ENCODE data around the gene STAT5B.
"Not testable (repeated sequence)": the region's sequence is repeated elsewhere in the genome, so short reads cannot be mapped to it uniquely, and the experiment has no call there.

STAT5B gene

GRCh38 chr17:42276359-42276608, at the start of gene STAT5B:
STAT5B (minus strand) TSS chr17:42276391; CDS start chr17:42232127, 44,264 bp downstream.
- Mint-ChIP-seq H3K4me3 (peak within 1 kb of the TSS; percentile 91), H3K4me1 (peaks cover 57% of the 10 kb centered on the region), H3K9me3 (no peaks in the 10 kb centered on the region), H3K27ac (peak within 1 kb of the TSS; percentile 94), H3K36me3 (peaks cover 61% of the 10 kb centered on the region)
- ATAC-seq (peak; percentile 82), DNase-seq (ENCODE audit: low spot score in 2 of 2) (peak; percentile 70 to 82)

- Mint-ChIP-seq H3K27ac (no peak overlapping the region), H3K36me3 (peaks cover 100% of the 10 kb centered on the region), H3K4me1 (peaks cover 39% of the 10 kb centered on the region), H3K9me3 (no peaks in the 10 kb centered on the region), H3K4me3 (no peak overlapping the region)
- ATAC-seq: no peak
- DNase-seq (ENCODE audit: low spot score in 2 of 2): no peak
Observed at GRCh38 chr17:42325026-42325425, 48.8 kb upstream of the STAT5B start.

GRCh38 chr17:42323268-42323773, 47.1 kb upstream of the STAT5B start:
- no peaks in the 10 kb centered on the region for H3K9me3 Mint-ChIP-seq
- DNase-seq (ENCODE audit: low spot score in 2 of 2) (no peak), ATAC-seq (no peak)
- H3K4me3 Mint-ChIP-seq: no peak overlapping the region
- H3K36me3 Mint-ChIP-seq: peaks cover 100% of the 10 kb centered on the region
- H3K4me1 Mint-ChIP-seq: peaks cover 45% of the 10 kb centered on the region
- H3K27ac Mint-ChIP-seq: peak overlapping the region; percentile 2

GRCh38 chr17:42322382-42323267, 46.4 kb upstream of the STAT5B start:
- Mint-ChIP-seq H3K27ac (peak overlapping the region; percentile 87), H3K36me3 (peaks cover 100% of the 10 kb centered on the region), H3K9me3 (no peaks in the 10 kb centered on the region), H3K4me3 (no peak overlapping the region), H3K4me1 (peaks cover 45% of the 10 kb centered on the region)
- DNase-seq (ENCODE audit: low spot score in 2 of 2) (peak; percentile 90 to 97), ATAC-seq (peak; percentile 94)

GRCh38 chr17:42321555-42321954, 45.4 kb upstream of the STAT5B start:
- ATAC-seq (no peak), DNase-seq (ENCODE audit: low spot score in 2 of 2) (no peak)
- Mint-ChIP-seq H3K27ac (peak overlapping the region; percentile 87), H3K9me3 (no peaks in the 10 kb centered on the region), H3K4me1 (peaks cover 45% of the 10 kb centered on the region), H3K36me3 (peaks cover 100% of the 10 kb centered on the region), H3K4me3 (no peak overlapping the region)

GRCh38 chr17:42317967-42318366, 41.8 kb upstream of the STAT5B start:
- DNase-seq (ENCODE audit: low spot score in 2 of 2); H3K27ac Mint-ChIP-seq; ATAC-seq; H3K9me3 Mint-ChIP-seq; H3K4me3 Mint-ChIP-seq: not testable (repeated sequence)
- Mint-ChIP-seq H3K4me1 (peaks cover 51% of the 10 kb centered on the region), H3K36me3 (peaks cover 100% of the 10 kb centered on the region)

- ATAC-seq: no peak
- Mint-ChIP-seq H3K4me3 (no peak overlapping the region), H3K4me1 (peaks cover 51% of the 10 kb centered on the region), H3K27ac (peak overlapping the region; percentile 88), H3K9me3 (no peaks in the 10 kb centered on the region), H3K36me3 (peaks cover 100% of the 10 kb centered on the region)
- DNase-seq (ENCODE audit: low spot score in 2 of 2): no peak
Observed at GRCh38 chr17:42317266-42317845, 41.2 kb upstream of the STAT5B start.

GRCh38 chr17:42316755-42317154, 40.6 kb upstream of the STAT5B start:
- no peak for ATAC-seq

GRCh38 chr17:42315402-42316156, 39.4 kb upstream of the STAT5B start:
- Mint-ChIP-seq H3K9me3 (no peaks in the 10 kb centered on the region), H3K4me1 (peaks cover 51% of the 10 kb centered on the region), H3K27ac (peak overlapping the region; percentile 88), H3K4me3 (no peak overlapping the region), H3K36me3 (peaks cover 100% of the 10 kb centered on the region)
- DNase-seq (ENCODE audit: low spot score in 2 of 2): no peak
- no peak for ATAC-seq

More at GRCh38 chr17:42316755-42317154, 40.6 kb upstream of the STAT5B start:
- peaks cover 100% of the 10 kb centered on the region for H3K36me3 Mint-ChIP-seq
- H3K4me3 Mint-ChIP-seq: no peak overlapping the region
- no peaks in the 10 kb centered on the region for H3K9me3 Mint-ChIP-seq
- peaks cover 51% of the 10 kb centered on the region for H3K4me1 Mint-ChIP-seq
- DNase-seq (ENCODE audit: low spot score in 2 of 2): no peak
- H3K27ac Mint-ChIP-seq: peak overlapping the region; percentile 88

GRCh38 chr17:42313773-42314566, 37.8 kb upstream of the STAT5B start:
- Mint-ChIP-seq H3K4me3 (no peak overlapping the region), H3K9me3 (no peaks in the 10 kb centered on the region), H3K36me3 (peaks cover 100% of the 10 kb centered on the region), H3K4me1 (peaks cover 55% of the 10 kb centered on the region), H3K27ac (peak overlapping the region; percentile 93)
- DNase-seq (ENCODE audit: low spot score in 2 of 2) (no peak), ATAC-seq (no peak)

GRCh38 chr17:42313389-42313772, 37.2 kb upstream of the STAT5B start:
- no peak for DNase-seq (ENCODE audit: low spot score in 2 of 2)
- no peaks in the 10 kb centered on the region for H3K9me3 Mint-ChIP-seq
- H3K4me1 Mint-ChIP-seq: peaks cover 61% of the 10 kb centered on the region
- peaks cover 100% of the 10 kb centered on the region for H3K36me3 Mint-ChIP-seq
- H3K27ac Mint-ChIP-seq: peak overlapping the region; percentile 93
- no peak for ATAC-seq
- no peak overlapping the region for H3K4me3 Mint-ChIP-seq

GRCh38 chr17:42312285-42313130, 36.3 kb upstream of the STAT5B start:
- peaks cover 100% of the 10 kb centered on the region for H3K36me3 Mint-ChIP-seq
- peaks cover 61% of the 10 kb centered on the region for H3K4me1 Mint-ChIP-seq
- ATAC-seq: peak; percentile 81
- peak; percentile 67 to 82 for DNase-seq (ENCODE audit: low spot score in 2 of 2)
- H3K4me3 Mint-ChIP-seq: peak overlapping the region; percentile 38
- no peaks in the 10 kb centered on the region for H3K9me3 Mint-ChIP-seq
- H3K27ac Mint-ChIP-seq: peak overlapping the region; percentile 93

- Mint-ChIP-seq H3K27ac (peak overlapping the region; percentile 93), H3K9me3 (no peaks in the 10 kb centered on the region), H3K4me1 (peaks cover 61% of the 10 kb centered on the region), H3K4me3 (peak overlapping the region; percentile 38), H3K36me3 (peaks cover 100% of the 10 kb centered on the region)
- no peak for ATAC-seq
- no peak for DNase-seq (ENCODE audit: low spot score in 2 of 2)
Observed at GRCh38 chr17:42312035-42312284, 35.8 kb upstream of the STAT5B start.
